Stomach (tissue), 9 donors: ENCODE data around the gene GNB1L. TPM values are rescaled to one million over a fixed set of nuclear protein-coding genes. Genes with fewer than 3 reads are reported as not detected.

Experiments
- DNase-seq, 2 donors: peaks; one replicate each; pipeline versions ENCODE4 v3.0.0 to v3.0.0-alpha.2; 2013 to 2019
- H3K27ac ChIP-seq, 5 donors: fragments of 200-600 bp in 4 of 5; sonication (generic) in 4 of 5; one replicate each; pipeline ENCODE4 v1.5.1; 2013 to 2019; ENCODE audit warnings: mild to moderate bottlenecking in 1 of 5, moderate library complexity in 1 of 5
- H3K27me3 ChIP-seq, 3 donors: fragments of 200-600 bp; sonication (generic); one replicate each; pipeline ENCODE4 v1.5.1; 2017 to 2019; ENCODE audit warnings: mixed run types in 1 of 3
- H3K36me3 ChIP-seq, 4 donors: fragments of 200-600 bp; sonication (generic); 1 replicate in 3 of 4; 2 replicates in 1 of 4; pipeline ENCODE4 v1.5.1; 2016 to 2019
- H3K4me1 ChIP-seq, 4 donors: fragments of 200-600 bp; sonication (generic); one replicate each; pipeline ENCODE4 v1.5.1; 2016 to 2019
- H3K4me3 ChIP-seq, 4 donors: fragments of 200-600 bp; sonication (generic) in 3 of 4; one replicate each; pipeline ENCODE4 v1.5.1; 2016 to 2019; ENCODE audit warnings: mild to moderate bottlenecking in 1 of 4
- H3K9me3 ChIP-seq, 4 donors: fragments of 200-600 bp; sonication (generic); one replicate each; pipeline ENCODE4 v1.5.1; 2016 to 2019
- EP300 ChIP-seq: sonication (generic); formaldehyde crosslinking; IDR thresholded peaks from one replicate; pipeline ENCODE4 v1.6.1; 2017; ENCODE audit warnings: antibody characterized with exemption
- POLR2A ChIP-seq, 4 donors: fragments of 450-650 bp; IDR thresholded peaks; one replicate each; pipeline ENCODE4 v1.6.1; 2016; ENCODE audit warnings: antibody characterized with exemption in 4 of 4, control low read depth in 2 of 4, mild to moderate bottlenecking in 1 of 4, moderate library complexity in 1 of 4
- POLR2AphosphoS5 ChIP-seq, 3 donors: sonication (generic); formaldehyde crosslinking; IDR thresholded peaks; one replicate each; pipeline ENCODE4 v1.6.1; 2016; ENCODE audit warnings: antibody characterized with exemption in 3 of 3
- WGBS, 5 donors: extraction: QIAGEN DNeasy Blood & Tissue Kit in 3 of 5; methylation state at CpG; one replicate each; pipeline versions ENCODE4 v1.1.5 to v1.1.7; 2013 to 2018; 5-methylcytosine and 5-hydroxymethylcytosine counted together
- intact Hi-C: fragments of 100-400 bp; cut with DNase I; formaldehyde crosslinking; loops from one replicate; pipeline ENCODE4 v1.15.1; 2023; ENCODE audit warnings: low total_unique reads
- polyA plus RNA-seq, 3 donors: library from polyadenylated mRNA; stranded (reverse); fragments of 200-250 nt; gene quantifications; one replicate each; pipeline ENCODE4 v1.2.3, GENCODE V29; 2013
- total RNA-seq, 5 donors: library from RNA; depleted of rRNA; stranded (reverse); fragments of >200 nt; gene quantifications; one replicate each; pipeline versions ENCODE4 v1.1.0 to v1.2.3, GENCODE V29; 2014 to 2016
- TF ChIP-seq, protein P1 (sequence below), 7 experiments: fragments of 450-650 bp in 4 of 7; fragments of 200-600 bp in 3 of 7; sonication (generic) in 3 of 7; IDR thresholded peaks; one replicate each; pipeline ENCODE4 v1.5.1; 2016 to 2019; ENCODE audit warnings: antibody characterized with exemption in 7 of 7, control low read depth in 2 of 7, mild to moderate bottlenecking in 1 of 7
- donor health status: healthy with polysubstance abuse.
- donor health status: Bipolar disorder and iron deficiency.
- donor health status: healthy.

GNB1L gene
- total and polyA plus RNA-seq, 8 donors, result 0.29 to 6.8 (median 3.1) TPM; not detected in 1

DNA sequence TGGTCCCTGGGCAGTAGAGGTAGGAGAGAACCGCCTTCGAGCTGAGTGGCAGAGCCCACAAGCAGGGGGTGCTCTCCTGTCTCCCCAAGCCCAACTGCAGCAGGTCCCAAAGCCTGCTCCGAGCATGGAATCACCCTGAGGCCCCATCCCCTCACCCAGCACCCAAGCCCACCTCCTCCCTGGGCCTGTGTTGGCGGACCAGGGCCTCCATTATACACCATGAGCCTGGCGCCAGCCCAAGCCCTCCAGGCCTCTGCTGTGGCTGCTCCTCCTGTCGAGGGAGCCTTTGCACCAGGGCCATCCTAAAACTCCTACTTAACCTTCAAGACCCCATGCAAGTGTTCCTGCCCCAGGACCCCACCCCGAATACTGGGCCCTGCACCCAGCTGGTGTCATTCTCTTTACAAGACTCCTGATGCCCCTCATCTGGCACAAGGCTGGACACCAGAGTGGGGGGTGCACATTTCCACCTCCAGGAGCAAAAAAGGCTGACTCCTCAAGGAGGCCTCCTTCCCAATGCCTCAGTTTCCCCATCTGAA lies 114.7 kb downstream of the GNB1L start:
- no peaks in the 10 kb centered on the region for H3K36me3 ChIP-seq
- H3K27me3 ChIP-seq, result peaks cover 0 to 44% (median 0%) of the 10 kb centered on the region in 3 donors
- intact Hi-C loops, result no loop called here
- no peak for TF ChIP-seq EP300
- TF ChIP-seq, protein P1, sequence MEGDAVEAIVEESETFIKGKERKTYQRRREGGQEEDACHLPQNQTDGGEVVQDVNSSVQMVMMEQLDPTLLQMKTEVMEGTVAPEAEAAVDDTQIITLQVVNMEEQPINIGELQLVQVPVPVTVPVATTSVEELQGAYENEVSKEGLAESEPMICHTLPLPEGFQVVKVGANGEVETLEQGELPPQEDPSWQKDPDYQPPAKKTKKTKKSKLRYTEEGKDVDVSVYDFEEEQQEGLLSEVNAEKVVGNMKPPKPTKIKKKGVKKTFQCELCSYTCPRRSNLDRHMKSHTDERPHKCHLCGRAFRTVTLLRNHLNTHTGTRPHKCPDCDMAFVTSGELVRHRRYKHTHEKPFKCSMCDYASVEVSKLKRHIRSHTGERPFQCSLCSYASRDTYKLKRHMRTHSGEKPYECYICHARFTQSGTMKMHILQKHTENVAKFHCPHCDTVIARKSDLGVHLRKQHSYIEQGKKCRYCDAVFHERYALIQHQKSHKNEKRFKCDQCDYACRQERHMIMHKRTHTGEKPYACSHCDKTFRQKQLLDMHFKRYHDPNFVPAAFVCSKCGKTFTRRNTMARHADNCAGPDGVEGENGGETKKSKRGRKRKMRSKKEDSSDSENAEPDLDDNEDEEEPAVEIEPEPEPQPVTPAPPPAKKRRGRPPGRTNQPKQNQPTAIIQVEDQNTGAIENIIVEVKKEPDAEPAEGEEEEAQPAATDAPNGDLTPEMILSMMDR (IDR thresholded peaks at IDR 0.05), result no peak
- TF ChIP-seq POLR2AphosphoS5 (IDR thresholded peaks at IDR 0.05), result no peak
- no peak for TF ChIP-seq POLR2A (IDR thresholded peaks at IDR 0.05)
- H3K4me3 ChIP-seq, result no peak overlapping the region
- H3K9me3 ChIP-seq, result no peaks in the 10 kb centered on the region
- 75 to 100% (median 89%) methylated on average over 3 to 7 of the region's 7 CpGs for WGBS, 5 donors
- H3K27ac ChIP-seq, result no peak overlapping the region
- no peak for DNase-seq
- no peaks in the 10 kb centered on the region for H3K4me1 ChIP-seq

DNA sequence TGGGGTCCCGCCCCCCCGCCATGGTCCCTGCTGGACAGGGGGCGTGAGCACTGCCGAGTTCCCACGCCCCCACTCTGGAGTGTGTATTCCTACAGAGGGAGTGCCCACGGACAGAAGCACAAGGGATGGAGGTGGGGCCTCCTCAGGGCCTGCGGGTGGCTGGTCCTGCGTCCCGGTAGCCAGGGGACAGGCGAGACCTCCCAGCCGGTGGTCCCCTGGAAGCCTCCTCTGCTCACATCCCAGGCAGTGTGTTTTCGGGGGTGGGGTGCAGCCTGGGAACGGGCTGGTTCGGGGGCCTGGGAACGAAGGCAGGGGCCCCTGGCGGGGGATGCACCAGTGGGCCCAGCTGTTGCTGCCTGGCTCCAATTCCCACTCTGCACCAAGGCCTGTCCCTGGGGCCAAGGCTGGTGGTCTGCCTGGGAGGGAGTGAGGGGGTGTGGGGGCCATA lies 115.2 kb downstream of the GNB1L start:
- Histone ChIP-seq H3K27ac (no peak overlapping the region), H3K4me3 (no peak overlapping the region), H3K9me3 (no peaks in the 10 kb centered on the region), H3K4me1 (no peaks in the 10 kb centered on the region), H3K36me3 (no peaks in the 10 kb centered on the region), H3K27me3 (peaks cover 0 to 49% (median 0%) of the 10 kb centered on the region in 3 donors)
- 14 to 55% (median 52%) methylated on average over 4 to 16 of the region's 16 CpGs for WGBS, 5 donors
- intact Hi-C loops, result no loop called here
- TF ChIP-seq POLR2A (IDR thresholded peaks at IDR 0.05) (no peak), POLR2AphosphoS5 (IDR thresholded peaks at IDR 0.05) (no peak), EP300 (no peak)
- TF ChIP-seq, protein P1 (IDR thresholded peaks at IDR 0.05), result no peak
- DNase-seq, result no peak

DNA sequence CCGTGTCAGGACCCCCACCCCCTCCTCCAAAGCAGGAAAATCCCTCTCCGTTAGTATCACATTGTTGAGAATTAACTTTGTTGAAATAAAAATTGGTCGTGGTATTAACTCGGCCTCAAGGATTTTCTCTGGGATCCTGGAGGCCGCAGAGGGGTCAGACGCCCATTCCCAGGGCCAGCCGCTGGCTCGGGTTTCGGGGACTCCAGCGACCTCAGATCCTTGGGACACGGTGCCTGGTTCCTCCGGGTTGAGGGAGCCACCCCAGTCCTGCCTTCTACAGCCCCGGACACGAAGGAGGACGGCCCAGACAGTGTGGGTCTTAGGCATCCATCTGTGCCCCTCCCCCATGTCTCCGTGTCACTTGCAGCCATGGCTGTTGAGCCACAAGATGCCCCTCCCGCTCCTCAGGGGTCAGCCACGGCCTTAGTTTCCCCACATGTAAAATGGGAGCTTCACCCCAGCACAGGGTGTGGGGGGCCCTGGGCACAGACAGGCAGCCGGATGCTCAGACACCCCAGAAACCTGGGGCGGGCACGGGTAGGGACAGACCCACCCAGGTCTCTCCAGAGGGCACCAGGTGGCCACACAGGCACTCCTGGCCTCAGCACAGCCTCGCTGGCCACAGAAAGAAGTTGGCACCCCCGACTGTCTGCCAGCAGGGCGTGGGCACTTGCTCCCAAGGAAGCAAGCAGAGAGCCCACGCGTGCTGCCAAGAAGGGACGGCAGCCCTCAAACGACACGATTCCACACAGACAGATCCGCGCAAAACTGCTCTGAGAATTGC lies 115.8 kb downstream of the GNB1L start:
- Histone ChIP-seq H3K27me3 (peaks cover 0 to 50% (median 0%) of the 10 kb centered on the region in 3 donors), H3K9me3 (no peaks in the 10 kb centered on the region), H3K36me3 (no peaks in the 10 kb centered on the region), H3K4me1 (no peaks in the 10 kb centered on the region), H3K27ac (no peak overlapping the region), H3K4me3 (no peak overlapping the region)
- intact Hi-C loops, result no loop called here
- DNase-seq, result no peak
- TF ChIP-seq POLR2A (IDR thresholded peaks at IDR 0.05) (no peak), POLR2AphosphoS5 (IDR thresholded peaks at IDR 0.05) (no peak), EP300 (no peak)
- TF ChIP-seq, protein P1 (IDR thresholded peaks at IDR 0.05), result no peak
- WGBS, 5 donors, result 56 to 77% (median 57%) methylated on average over 9 to 31 of the region's 31 CpGs

DNA sequence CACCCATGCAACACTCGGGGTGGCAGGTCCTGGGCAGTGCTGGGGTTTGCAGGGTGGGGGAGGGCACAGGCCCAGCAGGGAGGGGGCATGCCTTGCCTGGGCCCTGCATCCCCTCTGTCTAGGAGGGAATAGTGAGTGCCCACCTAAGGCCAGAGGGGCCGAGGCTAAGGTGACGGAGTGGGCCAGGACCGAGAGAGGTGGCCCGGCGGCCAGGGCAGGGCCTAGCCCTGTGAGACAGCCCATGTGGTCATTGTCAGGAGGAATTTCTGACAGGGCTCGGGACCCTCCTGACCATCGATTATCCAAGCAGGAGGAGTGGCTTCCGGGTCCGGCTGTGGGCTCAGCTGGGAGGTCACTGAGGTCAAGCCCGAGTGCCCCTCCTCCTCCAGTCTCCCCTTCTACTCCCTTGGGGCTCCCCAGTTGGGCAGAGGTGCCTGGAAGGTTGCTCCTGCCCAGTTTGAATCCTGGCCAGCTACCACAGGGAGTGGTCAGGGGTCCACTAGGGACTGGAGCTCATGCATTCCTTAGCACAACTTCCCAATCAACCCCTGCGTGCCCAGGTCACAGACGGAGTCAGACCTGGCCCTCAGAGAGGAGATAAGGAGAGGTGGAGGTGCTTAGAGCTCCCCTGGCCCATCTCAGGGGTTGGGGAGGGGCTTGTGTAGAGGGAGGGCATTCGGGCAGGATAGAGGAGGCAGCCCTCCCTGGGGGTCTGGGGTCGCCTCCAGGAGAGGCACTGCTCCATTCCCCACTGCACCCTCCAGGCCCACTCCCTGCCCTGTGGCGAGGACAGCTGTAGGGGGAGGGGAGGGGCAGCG lies 116.6 kb downstream of the GNB1L start:
- intact Hi-C loops, result no loop called here
- Histone ChIP-seq H3K27ac (no peak overlapping the region), H3K27me3 (peaks cover 0 to 50% (median 0%) of the 10 kb centered on the region in 3 donors), H3K4me3 (no peak overlapping the region), H3K9me3 (no peaks in the 10 kb centered on the region), H3K36me3 (no peaks in the 10 kb centered on the region), H3K4me1 (no peaks in the 10 kb centered on the region)
- DNase-seq, result no peak
- 61 to 85% (median 70%) methylated on average over 9 to 17 of the region's 17 CpGs for WGBS, 5 donors
- TF ChIP-seq POLR2A (IDR thresholded peaks at IDR 0.05) (no peak), POLR2AphosphoS5 (IDR thresholded peaks at IDR 0.05) (no peak), EP300 (no peak)
- TF ChIP-seq, protein P1 (IDR thresholded peaks at IDR 0.05), result no peak
